Body of pancreas (tissue), 4 donors: ENCODE results near the gene ASS1. TPM values are rescaled to one million over a fixed set of nuclear protein-coding genes. Genes with fewer than 3 reads are reported as not detected.

Source experiments
- ATAC-seq: fragments of 150-250 bp; one replicate; pipeline ENCODE4 v1.9.1; 2016
- DNase-seq, 4 donors: peaks; one replicate each; pipeline ENCODE4 v3.0.0-alpha.2; 2019
- H3K27ac ChIP-seq, 4 donors: fragments of 200-600 bp; sonication (generic); 1 replicate in 3 of 4; 2 replicates in 1 of 4; pipeline versions ENCODE4 v1.5.1 to v1.6.1; 2016 to 2019; ENCODE audit warnings: mild to moderate bottlenecking in 1 of 4, mixed read lengths in 1 of 4, moderate library complexity in 1 of 4
- H3K27me3 ChIP-seq, 2 donors: fragments of 200-600 bp; sonication (generic); one replicate each; pipeline ENCODE4 v1.6.0; 2016; ENCODE audit warnings: mild to moderate bottlenecking in 1 of 2
- H3K36me3 ChIP-seq, 2 donors: fragments of 200-600 bp; sonication (generic); replicated peaks in 1 of 2; 2 replicates each; pipeline ENCODE4 v1.5.1; 2016; ENCODE audit warnings: low read depth in 2 of 2; ENCODE audit not compliant: insufficient read depth in 1 of 2
- H3K4me1 ChIP-seq: fragments of 200-600 bp; sonication (generic); one replicate; pipeline ENCODE4 v1.6.0; 2016
- H3K4me3 ChIP-seq, 2 donors: fragments of 200-600 bp; sonication (generic); 1 replicate in 1 of 2; 2 replicates in 1 of 2; pipeline ENCODE4 v1.5.1; 2016 to 2019
- H3K9me3 ChIP-seq, 3 donors: fragments of 200-600 bp; sonication (generic); 1 replicate in 2 of 3; 2 replicates in 1 of 3; pipeline ENCODE4 v1.5.1; 2016
- POLR2A ChIP-seq, 3 donors: fragments of 450-650 bp; IDR thresholded peaks; one replicate each; pipeline ENCODE4 v1.6.1; 2016; ENCODE audit warnings: antibody characterized with exemption in 3 of 3, mild to moderate bottlenecking in 2 of 3
- WGBS, 2 donors: methylation state at CpG; one replicate each; pipeline ENCODE4 v1.1.5; 2017; 5-methylcytosine and 5-hydroxymethylcytosine counted together
- intact Hi-C: fragments of 100-400 bp; cut with DNase I; formaldehyde crosslinking; loops from one replicate; pipeline ENCODE4 v1.15.1; 2023
- total RNA-seq, 2 donors: library from RNA; depleted of rRNA; stranded (reverse); fragments of >200 nt; gene quantifications; one replicate each; pipeline ENCODE4 v1.1.0, GENCODE V29; 2016
- TF ChIP-seq, protein P1 (sequence below), 7 experiments: fragments of 450-650 bp in 4 of 7; fragments of 200-600 bp in 3 of 7; sonication (generic) in 3 of 7; IDR thresholded peaks; one replicate each; pipeline ENCODE4 v1.5.1; 2016 to 2019; ENCODE audit warnings: antibody characterized with exemption in 7 of 7

ASS1 gene
- total RNA-seq, 2 donors from 2014 or later, result 31.6 to 120 TPM

DNA sequence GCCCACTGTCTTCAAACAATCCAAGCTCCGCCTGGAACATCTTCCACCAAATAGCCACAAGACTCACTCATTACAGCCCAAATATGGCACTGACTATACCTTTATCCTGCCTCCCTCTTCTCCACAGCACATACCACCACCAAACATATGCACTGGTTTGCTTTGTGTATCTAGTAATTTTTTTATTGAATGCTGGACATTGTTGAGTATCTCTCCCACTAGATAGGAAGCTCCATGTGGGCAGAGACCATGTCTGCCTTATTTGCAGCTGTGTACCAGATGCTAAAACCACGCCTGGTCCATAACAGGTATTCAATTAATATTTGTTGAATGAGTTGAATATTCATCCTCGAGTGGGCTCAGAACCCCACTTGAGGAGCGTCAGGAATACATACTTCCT, 67.4 kb downstream of the ASS1 start:
- H3K27me3 ChIP-seq, result no peaks in the 10 kb centered on the region
- DNase-seq (no peak), ATAC-seq (no peak)
- peaks cover 0 to 6% (median 0%) of the 10 kb centered on the region in 3 donors for H3K9me3 ChIP-seq
- H3K27ac ChIP-seq, result no peak overlapping the region
- TF ChIP-seq, protein P1, sequence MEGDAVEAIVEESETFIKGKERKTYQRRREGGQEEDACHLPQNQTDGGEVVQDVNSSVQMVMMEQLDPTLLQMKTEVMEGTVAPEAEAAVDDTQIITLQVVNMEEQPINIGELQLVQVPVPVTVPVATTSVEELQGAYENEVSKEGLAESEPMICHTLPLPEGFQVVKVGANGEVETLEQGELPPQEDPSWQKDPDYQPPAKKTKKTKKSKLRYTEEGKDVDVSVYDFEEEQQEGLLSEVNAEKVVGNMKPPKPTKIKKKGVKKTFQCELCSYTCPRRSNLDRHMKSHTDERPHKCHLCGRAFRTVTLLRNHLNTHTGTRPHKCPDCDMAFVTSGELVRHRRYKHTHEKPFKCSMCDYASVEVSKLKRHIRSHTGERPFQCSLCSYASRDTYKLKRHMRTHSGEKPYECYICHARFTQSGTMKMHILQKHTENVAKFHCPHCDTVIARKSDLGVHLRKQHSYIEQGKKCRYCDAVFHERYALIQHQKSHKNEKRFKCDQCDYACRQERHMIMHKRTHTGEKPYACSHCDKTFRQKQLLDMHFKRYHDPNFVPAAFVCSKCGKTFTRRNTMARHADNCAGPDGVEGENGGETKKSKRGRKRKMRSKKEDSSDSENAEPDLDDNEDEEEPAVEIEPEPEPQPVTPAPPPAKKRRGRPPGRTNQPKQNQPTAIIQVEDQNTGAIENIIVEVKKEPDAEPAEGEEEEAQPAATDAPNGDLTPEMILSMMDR (IDR thresholded peaks at IDR 0.05), result no peak
- no peak for TF ChIP-seq POLR2A (IDR thresholded peaks at IDR 0.05)
- H3K36me3 ChIP-seq, result no peaks in the 10 kb centered on the region
- H3K4me3 ChIP-seq, result no peak overlapping the region
- H3K4me1 ChIP-seq, result no peaks in the 10 kb centered on the region
- intact Hi-C loops, result no loop called here
- 87 to 89% methylated on average over 4 of the region's 4 CpGs for WGBS, 2 donors

DNA sequence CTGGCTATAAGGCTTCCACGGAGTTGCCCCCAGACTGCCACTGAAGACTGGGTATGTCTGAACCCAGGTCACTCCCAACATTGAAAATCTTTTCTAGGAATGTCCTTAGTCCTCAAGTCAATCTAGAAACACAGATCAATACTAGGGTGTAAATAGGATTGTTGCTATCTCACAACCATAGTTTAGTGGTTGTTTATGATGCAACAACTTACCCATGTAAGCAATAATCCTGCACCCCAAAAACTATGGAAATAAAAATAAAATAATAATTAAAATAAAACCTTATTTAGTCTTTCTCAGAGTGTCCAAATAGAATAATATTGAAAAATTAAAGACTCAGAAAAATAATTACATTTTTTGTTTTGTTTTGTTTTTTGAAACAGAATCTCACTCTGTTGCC, 68.3 kb downstream of the ASS1 start:
- ATAC-seq (no peak), DNase-seq (no peak)
- intact Hi-C loops, result no loop called here
- Histone ChIP-seq H3K4me3 (no peak overlapping the region), H3K36me3 (no peaks in the 10 kb centered on the region), H3K4me1 (no peaks in the 10 kb centered on the region), H3K27ac (no peak overlapping the region), H3K9me3 (peaks cover 0 to 6% (median 0%) of the 10 kb centered on the region in 3 donors), H3K27me3 (no peaks in the 10 kb centered on the region)
- WGBS, 2 donors, result 60 to 88% methylated on average over 1 of the region's 1 CpG
- TF ChIP-seq POLR2A (IDR thresholded peaks at IDR 0.05), result no peak
- TF ChIP-seq, protein P1 (IDR thresholded peaks at IDR 0.05), result no peak

DNA sequence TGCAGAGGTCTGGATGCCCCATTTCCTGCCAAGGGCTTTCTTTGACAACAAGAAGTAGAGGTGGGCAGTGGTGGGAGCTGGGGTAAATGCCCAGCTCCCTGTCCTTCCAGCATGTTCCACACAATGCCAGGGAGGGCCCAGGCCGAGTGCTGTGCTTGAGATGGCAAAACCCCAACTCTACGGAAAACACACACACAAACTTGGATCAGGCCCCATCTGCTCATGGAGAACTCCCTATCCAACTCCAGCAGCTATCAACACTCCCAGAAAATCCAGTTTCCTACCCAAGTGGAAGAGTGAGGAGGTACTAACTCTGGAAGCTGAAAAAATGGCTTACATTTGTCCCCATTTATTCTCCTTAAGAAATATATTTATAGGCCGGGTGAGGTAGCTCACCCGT, 73.5 kb downstream of the ASS1 start:
- Histone ChIP-seq H3K4me1 (no peaks in the 10 kb centered on the region), H3K27ac (no peak overlapping the region), H3K27me3 (no peaks in the 10 kb centered on the region), H3K4me3 (no peak overlapping the region), H3K9me3 (no peaks in the 10 kb centered on the region), H3K36me3 (no peaks in the 10 kb centered on the region)
- ATAC-seq (no peak), DNase-seq (no peak)
- 73% methylated on average over 4 of the region's 4 CpGs for WGBS, 2 donors
- TF ChIP-seq, protein P1 (IDR thresholded peaks at IDR 0.05), result no peak
- TF ChIP-seq POLR2A (IDR thresholded peaks at IDR 0.05), result no peak
- intact Hi-C loops, result no loop called here

DNA sequence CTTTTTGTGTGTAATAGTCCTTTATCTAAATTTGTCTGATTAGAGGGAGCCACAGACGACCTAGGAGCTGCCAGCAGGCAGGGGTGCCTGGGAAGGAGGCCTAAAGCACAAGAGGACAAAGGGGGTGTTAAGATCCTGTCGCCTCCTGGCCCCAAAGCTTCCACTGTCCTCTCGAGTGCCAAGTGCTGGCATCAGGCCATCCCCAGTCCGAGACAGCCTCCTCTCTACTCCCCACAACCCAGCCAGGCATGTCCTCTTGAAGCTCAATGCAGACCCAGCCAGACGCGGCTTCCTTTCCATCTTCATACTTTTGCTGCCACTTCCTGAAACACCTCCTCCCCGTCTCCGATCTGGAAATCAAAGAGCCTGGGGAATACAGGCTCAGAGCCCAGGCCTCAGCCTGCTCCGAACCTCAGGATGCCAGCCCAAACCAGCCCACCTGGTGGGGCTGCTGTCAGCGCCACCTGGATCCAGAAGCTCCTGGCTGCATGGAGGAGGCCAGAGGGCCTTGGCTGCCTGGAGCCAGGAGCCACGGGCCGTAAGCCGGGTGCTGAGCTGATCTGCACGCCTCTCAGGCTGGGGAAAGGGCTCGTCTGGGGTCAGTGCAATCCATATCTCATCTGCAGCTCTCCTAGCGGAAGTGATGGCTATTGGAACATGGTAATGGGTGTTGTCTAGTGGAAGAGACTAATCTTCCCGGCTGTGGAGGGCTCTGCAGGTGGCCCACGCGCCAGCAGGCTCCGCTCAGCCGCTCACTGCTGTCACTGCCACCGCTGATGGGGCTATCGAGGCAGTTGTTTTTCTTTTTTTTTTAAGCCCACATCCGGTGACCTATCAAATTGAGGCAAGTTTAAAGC, 74.4 kb downstream of the ASS1 start:
- H3K4me1 ChIP-seq, result no peaks in the 10 kb centered on the region
- no peak overlapping the region for H3K4me3 ChIP-seq
- H3K9me3 ChIP-seq, result no peaks in the 10 kb centered on the region
- H3K36me3 ChIP-seq, result no peaks in the 10 kb centered on the region
- intact Hi-C loops, result no loop called here
- ATAC-seq (no peak), DNase-seq (no peak)
- TF ChIP-seq, protein P1 (IDR thresholded peaks at IDR 0.05), result no peak
- no peak for TF ChIP-seq POLR2A (IDR thresholded peaks at IDR 0.05)
- H3K27me3 ChIP-seq, result no peaks in the 10 kb centered on the region
- WGBS, 2 donors, result 71 to 77% methylated on average over 21 to 23 of the region's 24 CpGs
- H3K27ac ChIP-seq, result no peak overlapping the region

DNA sequence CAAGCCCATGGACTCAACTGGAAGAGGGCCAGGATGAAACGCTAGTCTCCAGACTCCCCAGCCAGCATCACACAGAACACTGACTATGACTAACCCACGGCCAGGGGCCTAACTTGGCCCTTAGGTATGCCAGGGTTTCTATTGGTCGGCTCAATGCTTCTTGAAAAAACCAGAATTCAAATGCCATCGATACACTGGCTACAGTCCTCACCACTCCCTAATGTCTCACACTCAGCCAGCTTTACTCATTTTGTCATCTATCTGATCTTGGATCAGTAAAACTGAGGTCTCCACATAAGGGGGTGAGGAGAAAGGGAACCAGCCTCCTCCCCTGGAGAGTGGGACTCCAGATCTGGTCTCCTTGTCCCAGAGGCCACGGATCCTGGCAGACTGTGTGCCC, 75.2 kb downstream of the ASS1 start:
- H3K4me1 ChIP-seq, result no peaks in the 10 kb centered on the region
- 77 to 81% methylated on average over 5 of the region's 5 CpGs for WGBS, 2 donors
- ATAC-seq, result no peak
- no peaks in the 10 kb centered on the region for H3K36me3 ChIP-seq
- no peak for TF ChIP-seq POLR2A (IDR thresholded peaks at IDR 0.05)
- TF ChIP-seq, protein P1 (IDR thresholded peaks at IDR 0.05), result no peak
- intact Hi-C loops, result no loop called here
- no peak for DNase-seq
- no peaks in the 10 kb centered on the region for H3K27me3 ChIP-seq
- H3K9me3 ChIP-seq, result no peaks in the 10 kb centered on the region
- no peak overlapping the region for H3K27ac ChIP-seq
- H3K4me3 ChIP-seq, result no peak overlapping the region
